ENCODE results near the gene GCAT. TPM values are rescaled to one million over a fixed set of nuclear protein-coding genes. Genes with fewer than 3 reads are reported as not detected.
A peak's percentile ranks its signal among the peaks of the same experiment; 100 is the strongest.

The GCAT gene
- total RNA-seq, 1 experiment from 2014 or later: 32.8 TPM

- Mint-ChIP-seq H3K27ac (ENCODE audit: low read depth, unreplicated experiment) (no peak overlapping the region), H3K4me3 (ENCODE audit: unreplicated experiment) (peak overlapping the region; percentile 46), H3K36me3 (ENCODE audit: insufficient read depth, unreplicated experiment) (no peaks in the 10 kb centered on the region), H3K9me3 (ENCODE audit: unreplicated experiment) (no peaks in the 10 kb centered on the region), H3K4me1 (ENCODE audit: insufficient read depth, unreplicated experiment) (peaks cover 13% of the 10 kb centered on the region), H3K27me3 (ENCODE audit: insufficient read depth, unreplicated experiment) (no peaks in the 10 kb centered on the region)
- intact Hi-C loops (cut with micrococcal nuclease): no loop called here
- TF ChIP-seq CTCF (IDR thresholded peaks at IDR 0.05; ENCODE audit: unreplicated experiment): no peak
- no peak for DNase-seq (ENCODE audit: unreplicated experiment)
- no TSS peak for BruUV-seq (replicated peaks)
- CTCF ChIA-PET: interaction anchor here (0.7 kb wide), 1 partner anchor 195 kb away, joined by 5 read pairs; no protein-coding TSS in a partner anchor
- POLR2A ChIA-PET: interaction anchor here (0.7 to 1.4 kb wide), 5 partner anchors 16 to 856 kb away, joined by 3 to 6 read pairs (median 3); partner anchors contain the start of gene PDXP
Observed at GRCh38 chr22:37801946-37802309, 5.8 kb upstream of the GCAT start.

GRCh38 chr22:37802310-37803194 is 5.2 kb upstream of the GCAT start:
- POLR2A ChIA-PET: interaction anchor here (0.7 to 1.4 kb wide), 9 partner anchors 16 to 855 kb away, joined by 3 to 6 read pairs (median 3); partner anchors contain the start of gene PDXP
- no peaks in the 10 kb centered on the region for H3K36me3 Mint-ChIP-seq (ENCODE audit: insufficient read depth, unreplicated experiment)
- intact Hi-C loops (cut with micrococcal nuclease): no loop called here
- peak; percentile 42 for DNase-seq (ENCODE audit: unreplicated experiment)
- H3K4me3 Mint-ChIP-seq (ENCODE audit: unreplicated experiment): peak overlapping the region; percentile 46
- H3K4me1 Mint-ChIP-seq (ENCODE audit: insufficient read depth, unreplicated experiment): peaks cover 13% of the 10 kb centered on the region
- TF ChIP-seq CTCF (IDR thresholded peaks at IDR 0.05; ENCODE audit: unreplicated experiment): no peak
- no peaks in the 10 kb centered on the region for H3K9me3 Mint-ChIP-seq (ENCODE audit: unreplicated experiment)
- no peak overlapping the region for H3K27ac Mint-ChIP-seq (ENCODE audit: low read depth, unreplicated experiment)
- no peaks in the 10 kb centered on the region for H3K27me3 Mint-ChIP-seq (ENCODE audit: insufficient read depth, unreplicated experiment)
- CTCF ChIA-PET: interaction anchor here (0.6 to 1.3 kb wide), 3 partner anchors 15 to 196 kb away, joined by 3 to 5 read pairs (median 3); partner anchors contain the start of gene NOL12
- BruUV-seq (replicated peaks): no TSS peak

- CTCF ChIA-PET: interaction anchor here (0.6 to 1.3 kb wide), 3 partner anchors 14 to 184 kb away, joined by 3 read pairs; partner anchors contain the start of gene NOL12
Observed at GRCh38 chr22:37803195-37803638, 4.5 kb upstream of the GCAT start.

More at GRCh38 chr22:37803195-37803638, 4.5 kb upstream of the GCAT start:
- H3K27ac Mint-ChIP-seq (ENCODE audit: low read depth, unreplicated experiment): no peak overlapping the region
- peak overlapping the region; percentile 46 for H3K4me3 Mint-ChIP-seq (ENCODE audit: unreplicated experiment)
- no peak for DNase-seq (ENCODE audit: unreplicated experiment)
- BruUV-seq (replicated peaks): no TSS peak
- intact Hi-C loops (cut with micrococcal nuclease): no loop called here
- H3K4me1 Mint-ChIP-seq (ENCODE audit: insufficient read depth, unreplicated experiment): peaks cover 13% of the 10 kb centered on the region
- TF ChIP-seq CTCF (IDR thresholded peaks at IDR 0.05; ENCODE audit: unreplicated experiment): no peak
- H3K9me3 Mint-ChIP-seq (ENCODE audit: unreplicated experiment): no peaks in the 10 kb centered on the region
- POLR2A ChIA-PET: interaction anchor here (0.7 to 1.4 kb wide), 3 partner anchors 26 to 196 kb away, joined by 5 to 6 read pairs (median 6); no protein-coding TSS in a partner anchor
- H3K36me3 Mint-ChIP-seq (ENCODE audit: insufficient read depth, unreplicated experiment): no peaks in the 10 kb centered on the region
- H3K27me3 Mint-ChIP-seq (ENCODE audit: insufficient read depth, unreplicated experiment): no peaks in the 10 kb centered on the region
